HepG2 (cell line): ENCODE measurements around the gene FBLIM1. TPM values are rescaled to one million over a fixed set of nuclear protein-coding genes. Genes with fewer than 3 reads are reported as not detected.
A peak's percentile ranks its signal among the peaks of the same experiment; 100 is the strongest.

ENCODE experiments used
- AHR ChIP-seq: IDR thresholded peaks from 2 replicates; pipeline ENCODE4 v1.6.1; 2018; ENCODE audit warnings: missing genetic modification reagents, missing compliant biosample characterization
- CCDC6 ChIP-seq: sonication (generic); formaldehyde crosslinking; IDR thresholded peaks from 2 replicates; pipeline ENCODE4 v1.8.1; 2022; ENCODE audit warnings: mild to moderate bottlenecking, missing genetic modification reagents, moderate library complexity
- HNRNPLL ChIP-seq: fragments of 200-400 bp; formaldehyde crosslinking; IDR thresholded peaks from 2 replicates; pipeline ENCODE4 v1.6.1; 2017; ENCODE audit warnings: mild to moderate bottlenecking, low read depth, low read length; ENCODE audit not compliant: poor library complexity, severe bottlenecking
- MEIS2 ChIP-seq: sonication (generic); formaldehyde crosslinking; IDR thresholded peaks from 2 replicates; pipeline ENCODE4 v1.9.0; 2021; ENCODE audit warnings: mild to moderate bottlenecking, missing genetic modification reagents
- TFAP4 ChIP-seq: sonication (generic); IDR thresholded peaks from 2 replicates; pipeline ENCODE4 v1.6.1; 2016; ENCODE audit warnings: low read depth, borderline replicate concordance
- ZBTB7A ChIP-seq: sonication (generic); formaldehyde crosslinking; IDR thresholded peaks from 2 replicates; pipeline ENCODE4 v1.8.0; 2022; ENCODE audit warnings: mild to moderate bottlenecking, missing genetic modification reagents
- ZBTB7B ChIP-seq: sonication (generic); formaldehyde crosslinking; IDR thresholded peaks from 2 replicates; pipeline ENCODE4 v1.4.0; 2020; ENCODE audit warnings: missing genetic modification reagents
- ZNF362 ChIP-seq: sonication (generic); formaldehyde crosslinking; IDR thresholded peaks from 2 replicates; pipeline ENCODE4 v1.4.0; 2020; ENCODE audit warnings: missing genetic modification reagents, mild to moderate bottlenecking, borderline replicate concordance
- ZNF382 ChIP-seq: sonication (generic); formaldehyde crosslinking; IDR thresholded peaks from 2 replicates; pipeline ENCODE4 v1.5.0; 2020; ENCODE audit warnings: missing genetic modification reagents, mild to moderate bottlenecking, borderline replicate concordance
- ZNF629 ChIP-seq: sonication (generic); formaldehyde crosslinking; conservative IDR thresholded peaks from 2 replicates; pipeline ENCODE4 v1.5.0; 2020; ENCODE audit warnings: missing genetic modification reagents
- ZNF687 ChIP-seq: sonication (generic); formaldehyde crosslinking; IDR thresholded peaks from 2 replicates; pipeline ENCODE4 v1.5.1; 2020; ENCODE audit warnings: mild to moderate bottlenecking, missing genetic modification reagents, moderate library complexity
- ZNF746 ChIP-seq: sonication (generic); formaldehyde crosslinking; IDR thresholded peaks from 2 replicates; pipeline ENCODE4 v1.8.0; 2022; ENCODE audit warnings: mild to moderate bottlenecking, missing genetic modification reagents
- ZNF773 ChIP-seq: sonication (generic); formaldehyde crosslinking; IDR thresholded peaks from 2 replicates; pipeline ENCODE4 v1.4.0; 2020; ENCODE audit warnings: missing genetic modification reagents, borderline replicate concordance
- ZNF891 ChIP-seq: sonication (generic); formaldehyde crosslinking; IDR thresholded peaks from 2 replicates; pipeline ENCODE4 v1.5.0; 2020; ENCODE audit warnings: mild to moderate bottlenecking, missing genetic modification reagents
- polyA plus RNA-seq, 8 experiments: library from polyadenylated mRNA; depleted of rRNA in 3 of 8; stranded (reverse) in 7 of 8; unstranded in 1 of 8; fragments of >200 nt; fragmentation: Illumina TruSeq in 4 of 8; extraction: Trizol in 4 of 8; gene quantifications; 2 replicates each; pipeline versions ENCODE4 v1.2.1 to v1.2.3, GENCODE V29; 2011 to 2016; ENCODE audit warnings: low read depth in 4 of 8, missing spikeins in 1 of 8, mixed read lengths in 1 of 8; ENCODE audit not compliant: insufficient read depth in 1 of 8
- total RNA-seq, 5 experiments: library from RNA; depleted of rRNA; stranded (reverse); fragments of >200 nt; fragmentation: Illumina TruSeq; extraction: Trizol; gene quantifications; 2 replicates each; pipeline ENCODE4 v1.2.3, GENCODE V29; 2016; ENCODE audit warnings: low read depth in 1 of 5
- TF ChIP-seq, protein P1 (sequence below): sonication (generic); formaldehyde crosslinking; IDR thresholded peaks from 2 replicates; pipeline ENCODE4 v1.8.1; 2023; ENCODE audit warnings: missing genetic modification reagents, inconsistent platforms, borderline replicate concordance
- TF ChIP-seq, protein P2 (sequence below): sonication (generic); formaldehyde crosslinking; IDR thresholded peaks from 2 replicates; pipeline ENCODE4 v1.4.0; 2020; ENCODE audit warnings: missing genetic modification reagents, borderline replicate concordance

FBLIM1 gene
- total and polyA plus RNA-seq, 2 of the 13 experiments (the other 11 are each of a cell fraction or from before 2014, with no cell fraction given), result 10.6 to 23.0 TPM

- TF ChIP-seq ZBTB7A (CRISPR knock-in tag), result peak; percentile 4; the same call in 1 of the 2 replicates
- TF ChIP-seq ZBTB7B (CRISPR knock-in tag), result peak; percentile 33; the same call in 1 of the 2 replicates
- TF ChIP-seq, protein P1, sequence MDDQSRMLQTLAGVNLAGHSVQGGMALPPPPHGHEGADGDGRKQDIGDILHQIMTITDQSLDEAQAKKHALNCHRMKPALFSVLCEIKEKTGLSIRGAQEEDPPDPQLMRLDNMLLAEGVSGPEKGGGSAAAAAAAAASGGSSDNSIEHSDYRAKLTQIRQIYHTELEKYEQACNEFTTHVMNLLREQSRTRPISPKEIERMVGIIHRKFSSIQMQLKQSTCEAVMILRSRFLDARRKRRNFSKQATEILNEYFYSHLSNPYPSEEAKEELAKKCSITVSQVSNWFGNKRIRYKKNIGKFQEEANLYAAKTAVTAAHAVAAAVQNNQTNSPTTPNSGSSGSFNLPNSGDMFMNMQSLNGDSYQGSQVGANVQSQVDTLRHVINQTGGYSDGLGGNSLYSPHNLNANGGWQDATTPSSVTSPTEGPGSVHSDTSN, result no peak
- TF ChIP-seq AHR (CRISPR knock-in tag), result no peak
- TF ChIP-seq ZNF746 (CRISPR knock-in tag), result no peak
- 0 out of 2 replicates have a peak, but pooled peaks have one; percentile 36 for TF ChIP-seq MEIS2 (CRISPR knock-in tag)
- TF ChIP-seq ZNF382, result no peak
- TF ChIP-seq, protein P2, sequence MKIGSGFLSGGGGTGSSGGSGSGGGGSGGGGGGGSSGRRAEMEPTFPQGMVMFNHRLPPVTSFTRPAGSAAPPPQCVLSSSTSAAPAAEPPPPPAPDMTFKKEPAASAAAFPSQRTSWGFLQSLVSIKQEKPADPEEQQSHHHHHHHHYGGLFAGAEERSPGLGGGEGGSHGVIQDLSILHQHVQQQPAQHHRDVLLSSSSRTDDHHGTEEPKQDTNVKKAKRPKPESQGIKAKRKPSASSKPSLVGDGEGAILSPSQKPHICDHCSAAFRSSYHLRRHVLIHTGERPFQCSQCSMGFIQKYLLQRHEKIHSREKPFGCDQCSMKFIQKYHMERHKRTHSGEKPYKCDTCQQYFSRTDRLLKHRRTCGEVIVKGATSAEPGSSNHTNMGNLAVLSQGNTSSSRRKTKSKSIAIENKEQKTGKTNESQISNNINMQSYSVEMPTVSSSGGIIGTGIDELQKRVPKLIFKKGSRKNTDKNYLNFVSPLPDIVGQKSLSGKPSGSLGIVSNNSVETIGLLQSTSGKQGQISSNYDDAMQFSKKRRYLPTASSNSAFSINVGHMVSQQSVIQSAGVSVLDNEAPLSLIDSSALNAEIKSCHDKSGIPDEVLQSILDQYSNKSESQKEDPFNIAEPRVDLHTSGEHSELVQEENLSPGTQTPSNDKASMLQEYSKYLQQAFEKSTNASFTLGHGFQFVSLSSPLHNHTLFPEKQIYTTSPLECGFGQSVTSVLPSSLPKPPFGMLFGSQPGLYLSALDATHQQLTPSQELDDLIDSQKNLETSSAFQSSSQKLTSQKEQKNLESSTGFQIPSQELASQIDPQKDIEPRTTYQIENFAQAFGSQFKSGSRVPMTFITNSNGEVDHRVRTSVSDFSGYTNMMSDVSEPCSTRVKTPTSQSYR (CRISPR knock-in tag), result peak; percentile 18; the same call in 1 of the 2 replicates
- no peak for TF ChIP-seq ZNF773 (CRISPR knock-in tag)
- TF ChIP-seq ZNF687 (CRISPR knock-in tag), result peak; percentile 49; the same call in 1 of the 2 replicates
- no peak for TF ChIP-seq ZNF362 (CRISPR knock-in tag)
- 0 out of 2 replicates have a peak, but pooled peaks have one; percentile 27 for TF ChIP-seq ZNF891 (CRISPR knock-in tag)
- peak; percentile 43 for TF ChIP-seq HNRNPLL
- TF ChIP-seq ZNF629 (CRISPR knock-in tag), result peak; percentile 87
- peak; percentile 75; the same call in 1 of the 2 replicates for TF ChIP-seq TFAP4
- no peak for TF ChIP-seq CCDC6 (CRISPR knock-in tag)
These were observed 836 bp upstream of the FBLIM1 start (continued) for GRCh38 chr1:15757575-15758342.
